ENCODE results near the gene GCK. TPM values are rescaled to one million over a fixed set of nuclear protein-coding genes. Genes with fewer than 3 reads are reported as not detected.

GCK gene
- total and polyA plus RNA-seq, 2 of the 13 experiments (the other 11 are each of a cell fraction or from before 2014, with no cell fraction given), result not detected

- TF ChIP-seq PAWR (CRISPR knock-in tag; IDR thresholded peaks at IDR 0.05; ENCODE audit: borderline replicate concordance) (no peak), RAD21 (CRISPR knock-in tag; IDR thresholded peaks at IDR 0.05) (peak; percentile 41; the same call in 1 of the 2 replicates), ZIK1 (CRISPR knock-in tag; IDR thresholded peaks at IDR 0.05; ENCODE audit: borderline replicate concordance, low read depth) (no peak), POGZ (CRISPR knock-in tag; IDR thresholded peaks at IDR 0.05) (no peak), STAG1 (CRISPR knock-in tag; IDR thresholded peaks at IDR 0.05) (peak; percentile 33), KDM1A (CRISPR knock-in tag; IDR thresholded peaks at IDR 0.05) (no peak), ASH2L (IDR thresholded peaks at IDR 0.05; ENCODE audit: insufficient read length, low read depth, low read length) (no peak), ZNF207 (IDR thresholded peaks at IDR 0.05; ENCODE audit: borderline replicate concordance) (no peak), HIC2 (CRISPR knock-in tag; IDR thresholded peaks at IDR 0.05; ENCODE audit: low read depth) (0 out of 2 replicates have a peak, but pooled peaks have one; percentile 20), ZNF850 (CRISPR knock-in tag; conservative IDR thresholded peaks at IDR 0.05) (no peak), RBM22 (optimal IDR thresholded peaks at IDR 0.05; ENCODE audit: low read length) (no peak), HNRNPL (IDR thresholded peaks at IDR 0.05; ENCODE audit: low read depth, low read length) (peak; percentile 71; the same call in 1 of the 2 replicates), MYC (CRISPR knock-in tag; IDR thresholded peaks at IDR 0.05; ENCODE audit: borderline replicate concordance) (no peak), UBTF (CRISPR knock-in tag; IDR thresholded peaks at IDR 0.05) (peak; percentile 97), LCORL (IDR thresholded peaks at IDR 0.05) (no peak), LCORL (CRISPR knock-in tag; IDR thresholded peaks at IDR 0.05) (no peak)
Observed at GRCh38 chr7:44231088-44231487, 41.8 kb upstream of the GCK start (continued).

Measured in HepG2 (cell line).